ENCODE measurements around the gene PKMYT1.

Gene PKMYT1

DNA sequence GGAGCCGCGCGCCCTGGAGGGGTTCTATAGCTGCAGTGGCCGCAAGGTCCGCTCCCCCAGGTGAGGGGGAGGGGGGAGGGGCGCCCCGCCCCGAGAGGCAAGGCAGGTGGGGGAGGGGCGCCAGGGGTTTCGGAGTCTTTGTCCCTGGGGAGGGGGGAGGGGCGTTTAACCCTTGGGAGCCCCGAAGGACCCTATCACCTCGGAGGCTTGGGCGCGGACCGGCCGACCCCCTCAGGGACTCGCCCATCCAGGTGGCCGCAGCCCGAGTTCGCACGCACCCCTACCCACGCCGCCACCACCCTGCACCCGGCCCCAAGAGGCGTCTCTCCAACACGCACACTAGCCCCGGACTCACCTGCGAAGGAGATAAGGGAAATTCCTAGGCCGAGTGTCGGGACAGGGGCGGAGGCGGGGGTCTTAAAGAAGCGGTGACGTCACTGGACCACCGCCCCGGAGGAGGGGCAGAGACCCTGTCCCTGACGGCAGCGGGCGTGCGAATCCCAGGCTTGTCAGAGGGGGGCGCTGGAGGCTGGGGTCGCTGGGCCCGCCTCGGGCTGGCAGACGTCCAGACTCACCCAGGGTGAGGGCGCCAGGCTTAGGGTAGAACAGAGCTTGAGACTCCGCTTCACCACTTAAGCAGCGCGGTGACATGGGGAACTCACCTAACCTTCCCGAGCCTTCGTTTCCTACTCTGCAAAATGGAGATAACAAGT, 37.7 kb upstream of the PKMYT1 start, which contains the start of gene CLDN6:
TSS of gene CLDN6 (minus strand) at position 390 of the 713 bp plus-strand sequence. CDS start 2,162 bp downstream, outside the sequence.
- Histone ChIP-seq H3K36me3 (ENCODE audit: control insufficient read depth, insufficient read depth, low read length) (no peaks in the 10 kb centered on the region), H3K4me1 (ENCODE audit: control insufficient read depth, insufficient read depth, low read length, poor library complexity, severe bottlenecking) (peaks cover 45% of the 10 kb centered on the region), H3K27ac (ENCODE audit: insufficient read depth, low read length, poor library complexity, severe bottlenecking) (no peak within 1 kb of the TSS), H3K27me3 (replicated peaks; ENCODE audit: control insufficient read depth, insufficient read depth, low read length, poor library complexity, severe bottlenecking) (peaks cover 4% of the 10 kb centered on the region), H3K9me3 (ENCODE audit: control insufficient read depth, low read length) (no peaks in the 10 kb centered on the region), H3K4me3 (ENCODE audit: insufficient read depth, low read depth, low read length, poor library complexity, severe bottlenecking) (no peak within 1 kb of the TSS)
- DNase-seq = no peak

DNA sequence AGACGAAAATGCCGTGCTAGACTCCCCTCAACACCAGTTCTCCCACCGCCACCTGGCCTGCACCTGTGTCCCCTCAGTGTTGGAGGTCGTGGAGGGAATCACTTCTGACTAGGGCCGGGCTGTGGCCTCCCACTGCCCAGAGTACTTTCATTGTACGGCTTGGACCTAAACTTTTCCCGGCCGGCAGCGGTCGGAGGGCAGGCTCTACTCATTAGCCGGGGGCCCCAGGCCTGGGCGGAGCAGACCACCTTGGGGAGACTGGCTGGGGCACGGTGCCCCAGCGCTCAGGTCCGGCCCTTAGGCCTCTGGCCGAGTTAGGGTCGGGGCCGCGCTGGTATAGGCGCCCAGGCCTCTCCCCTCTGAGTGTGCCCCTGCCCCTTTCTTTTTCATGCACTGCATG, 37.1 kb upstream of the PKMYT1 start:
- Histone ChIP-seq H3K9me3 (ENCODE audit: control insufficient read depth, low read length) (no peaks in the 10 kb centered on the region), H3K27me3 (replicated peaks; ENCODE audit: control insufficient read depth, insufficient read depth, low read length, poor library complexity, severe bottlenecking) (peaks cover 4% of the 10 kb centered on the region), H3K36me3 (ENCODE audit: control insufficient read depth, insufficient read depth, low read length) (no peaks in the 10 kb centered on the region), H3K4me1 (ENCODE audit: control insufficient read depth, insufficient read depth, low read length, poor library complexity, severe bottlenecking) (peaks cover 43% of the 10 kb centered on the region), H3K27ac (ENCODE audit: insufficient read depth, low read length, poor library complexity, severe bottlenecking) (no peak overlapping the region), H3K4me3 (ENCODE audit: insufficient read depth, low read depth, low read length, poor library complexity, severe bottlenecking) (no peak overlapping the region)
- DNase-seq = no peak

DNA sequence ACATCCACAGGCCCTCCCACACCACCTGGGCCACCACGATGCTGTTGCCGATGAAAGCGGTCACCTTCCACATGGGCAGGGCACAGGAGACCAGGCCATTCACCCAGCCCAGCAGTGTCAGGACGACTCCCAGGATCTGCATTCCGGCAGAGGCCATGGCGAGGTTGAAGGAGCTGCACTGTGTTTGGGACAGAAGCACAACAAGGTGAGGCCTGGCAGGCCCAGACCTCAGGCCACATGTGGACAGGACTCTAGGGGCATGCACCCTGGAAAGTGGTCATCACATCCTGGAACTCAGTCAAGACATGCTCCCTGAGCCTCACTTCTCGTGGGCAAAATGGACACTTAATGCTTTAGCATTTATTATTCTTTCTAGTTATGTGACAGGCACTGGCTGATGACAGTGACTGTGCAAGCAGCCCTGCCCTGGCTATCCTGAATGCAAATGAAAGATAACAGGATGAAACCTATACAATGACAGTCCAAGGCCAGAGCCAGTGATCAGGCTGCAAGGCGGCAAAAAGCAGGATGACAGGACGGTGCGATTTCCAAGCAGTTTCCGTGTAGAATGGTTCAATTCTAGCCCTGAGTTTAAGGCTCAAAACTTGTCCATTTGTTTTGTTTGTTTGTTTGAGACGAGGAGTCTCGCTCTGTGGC, 35.7 kb upstream of the PKMYT1 start:
- Histone ChIP-seq H3K4me1 (ENCODE audit: control insufficient read depth, insufficient read depth, low read length, poor library complexity, severe bottlenecking) (peaks cover 29% of the 10 kb centered on the region), H3K27ac (ENCODE audit: insufficient read depth, low read length, poor library complexity, severe bottlenecking) (no peak overlapping the region), H3K9me3 (ENCODE audit: control insufficient read depth, low read length) (no peaks in the 10 kb centered on the region), H3K4me3 (ENCODE audit: insufficient read depth, low read depth, low read length, poor library complexity, severe bottlenecking) (no peak overlapping the region), H3K36me3 (ENCODE audit: control insufficient read depth, insufficient read depth, low read length) (no peaks in the 10 kb centered on the region), H3K27me3 (replicated peaks; ENCODE audit: control insufficient read depth, insufficient read depth, low read length, poor library complexity, severe bottlenecking) (peaks cover 8% of the 10 kb centered on the region)
- DNase-seq = no peak

DNA sequence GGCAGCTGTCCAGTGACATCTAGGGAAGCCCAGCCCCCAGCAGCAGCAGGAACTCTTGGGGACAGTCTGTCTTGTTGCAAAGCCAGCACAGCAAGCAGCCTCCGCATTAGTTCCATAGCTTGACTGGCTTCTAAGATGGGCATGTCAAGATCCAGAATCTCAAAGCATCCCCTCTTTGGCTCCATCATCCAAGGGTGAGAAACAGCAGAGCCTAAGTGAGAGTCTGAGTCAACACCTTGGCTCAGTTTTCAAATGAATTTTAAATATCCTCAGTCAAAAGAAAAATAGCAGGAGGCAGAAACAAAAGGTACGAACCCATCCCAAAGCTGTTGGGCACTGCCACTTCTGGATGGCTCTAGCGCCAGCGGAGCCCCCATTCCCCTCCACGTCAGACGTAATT, 34.7 kb upstream of the PKMYT1 start:
- Histone ChIP-seq H3K36me3 (ENCODE audit: control insufficient read depth, insufficient read depth, low read length) (no peaks in the 10 kb centered on the region), H3K27me3 (replicated peaks; ENCODE audit: control insufficient read depth, insufficient read depth, low read length, poor library complexity, severe bottlenecking) (peaks cover 8% of the 10 kb centered on the region), H3K4me3 (ENCODE audit: insufficient read depth, low read depth, low read length, poor library complexity, severe bottlenecking) (no peak overlapping the region), H3K9me3 (ENCODE audit: control insufficient read depth, low read length) (no peaks in the 10 kb centered on the region), H3K27ac (ENCODE audit: insufficient read depth, low read length, poor library complexity, severe bottlenecking) (no peak overlapping the region), H3K4me1 (ENCODE audit: control insufficient read depth, insufficient read depth, low read length, poor library complexity, severe bottlenecking) (peaks cover 21% of the 10 kb centered on the region)
- DNase-seq = no peak

DNA sequence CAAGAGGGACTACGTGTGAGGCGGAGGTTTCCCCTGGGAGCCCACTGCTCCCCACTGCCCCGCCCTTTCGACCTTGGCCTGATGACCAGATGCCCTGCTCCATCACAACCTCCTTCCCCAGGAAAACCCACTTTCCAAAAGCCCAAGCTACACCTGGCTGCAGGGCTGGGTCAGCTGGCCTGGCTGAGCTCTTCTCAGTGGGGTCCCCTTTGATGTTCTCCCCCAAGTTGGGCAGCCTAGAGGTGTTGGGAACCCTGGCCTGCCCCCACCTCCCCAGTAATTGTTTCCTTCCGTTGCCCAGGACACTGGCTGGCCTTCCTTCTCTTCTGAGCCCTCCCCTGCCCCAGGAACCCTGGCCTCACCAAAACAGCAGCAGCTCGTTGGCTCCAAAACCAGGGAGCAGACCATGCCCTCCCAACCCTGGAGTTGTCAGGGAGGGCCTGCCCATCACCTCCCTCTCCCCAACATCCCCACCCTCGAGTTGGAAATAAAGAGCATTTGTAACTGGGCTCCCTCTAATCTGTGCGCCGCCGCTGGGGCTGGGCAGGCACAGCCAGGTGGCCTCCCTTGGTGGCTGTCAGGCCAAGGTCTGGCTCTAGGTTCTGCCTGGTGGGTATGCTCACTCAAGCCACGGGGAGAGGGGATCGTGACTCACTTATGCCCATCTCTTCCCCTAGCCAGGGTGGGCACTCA, 33.9 kb upstream of the PKMYT1 start:
- no peak overlapping the region for H3K4me3 ChIP-seq (ENCODE audit: insufficient read depth, low read depth, low read length, poor library complexity, severe bottlenecking)
- H3K27ac ChIP-seq (ENCODE audit: insufficient read depth, low read length, poor library complexity, severe bottlenecking) = no peak overlapping the region
- peaks cover 14% of the 10 kb centered on the region for H3K4me1 ChIP-seq (ENCODE audit: control insufficient read depth, insufficient read depth, low read length, poor library complexity, severe bottlenecking)
- H3K36me3 ChIP-seq (ENCODE audit: control insufficient read depth, insufficient read depth, low read length) = no peaks in the 10 kb centered on the region
- H3K9me3 ChIP-seq (ENCODE audit: control insufficient read depth, low read length) = no peaks in the 10 kb centered on the region
- DNase-seq = no peak
- H3K27me3 ChIP-seq (replicated peaks; ENCODE audit: control insufficient read depth, insufficient read depth, low read length, poor library complexity, severe bottlenecking) = peaks cover 8% of the 10 kb centered on the region

DNA sequence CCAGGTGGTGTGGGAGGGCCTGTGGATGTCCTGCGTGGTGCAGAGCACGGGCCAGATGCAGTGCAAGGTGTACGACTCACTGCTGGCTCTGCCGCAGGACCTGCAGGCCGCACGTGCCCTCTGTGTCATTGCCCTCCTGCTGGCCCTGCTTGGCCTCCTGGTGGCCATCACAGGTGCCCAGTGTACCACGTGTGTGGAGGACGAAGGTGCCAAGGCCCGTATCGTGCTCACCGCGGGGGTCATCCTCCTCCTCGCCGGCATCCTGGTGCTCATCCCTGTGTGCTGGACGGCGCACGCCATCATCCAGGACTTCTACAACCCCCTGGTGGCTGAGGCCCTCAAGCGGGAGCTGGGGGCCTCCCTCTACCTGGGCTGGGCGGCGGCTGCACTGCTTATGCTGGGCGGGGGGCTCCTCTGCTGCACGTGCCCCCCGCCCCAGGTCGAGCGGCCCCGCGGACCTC, 33.3 kb upstream of the PKMYT1 start:
- peaks cover 16% of the 10 kb centered on the region for H3K4me1 ChIP-seq (ENCODE audit: control insufficient read depth, insufficient read depth, low read length, poor library complexity, severe bottlenecking)
- no peaks in the 10 kb centered on the region for H3K36me3 ChIP-seq (ENCODE audit: control insufficient read depth, insufficient read depth, low read length)
- peaks cover 8% of the 10 kb centered on the region for H3K27me3 ChIP-seq (replicated peaks; ENCODE audit: control insufficient read depth, insufficient read depth, low read length, poor library complexity, severe bottlenecking)
- DNase-seq = no peak
- no peak overlapping the region for H3K27ac ChIP-seq (ENCODE audit: insufficient read depth, low read length, poor library complexity, severe bottlenecking)
- H3K9me3 ChIP-seq (ENCODE audit: control insufficient read depth, low read length) = no peaks in the 10 kb centered on the region
- no peak overlapping the region for H3K4me3 ChIP-seq (ENCODE audit: insufficient read depth, low read depth, low read length, poor library complexity, severe bottlenecking)

DNA sequence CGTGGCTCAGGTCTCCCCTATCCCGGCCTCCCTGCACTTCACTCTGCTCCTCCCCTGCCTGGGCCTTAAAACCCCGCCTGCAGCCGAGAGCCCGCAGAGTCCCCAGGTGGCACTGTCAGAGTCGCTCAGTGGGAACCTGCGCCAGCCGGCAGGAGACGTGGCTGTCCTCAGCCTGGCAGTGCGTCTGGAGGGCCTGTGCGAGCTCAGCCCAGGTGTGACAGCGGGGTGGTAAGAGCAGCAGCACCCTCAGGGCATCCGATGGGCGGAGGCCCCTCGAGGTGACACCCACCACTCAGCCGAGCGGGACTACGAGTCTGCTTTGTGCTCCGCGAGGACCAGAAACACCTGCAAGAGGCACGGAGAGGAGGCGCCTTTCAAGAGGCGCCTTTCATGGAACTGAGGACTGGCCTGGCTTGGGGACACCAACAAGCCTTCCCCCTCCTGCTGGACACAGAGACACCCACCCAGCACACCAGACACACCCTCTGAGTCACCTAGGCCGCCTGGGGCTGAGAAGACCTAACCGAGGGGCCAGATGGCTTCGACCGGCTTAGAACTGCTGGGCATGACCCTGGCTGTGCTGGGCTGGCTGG, 32.7 kb upstream of the PKMYT1 start, which contains the start of gene CLDN9:
TSS of gene CLDN9 (plus strand) at position 96 of the 593 bp plus-strand sequence. CDS start at position 536, 440 bp downstream.
- peaks cover 7% of the 10 kb centered on the region for H3K27me3 ChIP-seq (replicated peaks; ENCODE audit: control insufficient read depth, insufficient read depth, low read length, poor library complexity, severe bottlenecking)
- no peak within 1 kb of the TSS for H3K4me3 ChIP-seq (ENCODE audit: insufficient read depth, low read depth, low read length, poor library complexity, severe bottlenecking)
- H3K9me3 ChIP-seq (ENCODE audit: control insufficient read depth, low read length) = no peaks in the 10 kb centered on the region
- H3K36me3 ChIP-seq (ENCODE audit: control insufficient read depth, insufficient read depth, low read length) = no peaks in the 10 kb centered on the region
- no peak for DNase-seq
- no peak within 1 kb of the TSS for H3K27ac ChIP-seq (ENCODE audit: insufficient read depth, low read length, poor library complexity, severe bottlenecking)
- H3K4me1 ChIP-seq (ENCODE audit: control insufficient read depth, insufficient read depth, low read length, poor library complexity, severe bottlenecking) = peaks cover 16% of the 10 kb centered on the region

DNA sequence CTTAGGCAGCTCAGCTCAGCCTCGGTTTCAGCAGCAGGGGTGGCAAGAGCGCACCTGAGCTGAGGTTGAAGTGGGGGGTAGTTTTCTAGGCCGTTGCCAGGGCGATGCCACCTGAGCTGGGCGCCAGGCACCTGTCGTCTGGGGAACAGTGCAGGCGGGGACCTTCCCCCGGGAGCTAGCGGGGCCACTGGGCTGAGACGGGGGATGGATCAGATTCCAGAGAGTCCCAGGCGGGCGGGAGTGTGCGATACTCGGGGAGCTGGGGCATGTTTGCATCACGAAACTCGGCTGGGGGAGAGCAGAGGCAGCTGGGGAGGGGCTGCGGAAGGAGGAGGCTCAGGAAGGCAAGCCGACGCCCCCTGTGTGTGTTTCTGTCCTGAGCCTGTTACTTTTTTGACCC, 32.0 kb upstream of the PKMYT1 start:
- Histone ChIP-seq H3K27me3 (replicated peaks; ENCODE audit: control insufficient read depth, insufficient read depth, low read length, poor library complexity, severe bottlenecking) (peaks cover 3% of the 10 kb centered on the region), H3K4me1 (ENCODE audit: control insufficient read depth, insufficient read depth, low read length, poor library complexity, severe bottlenecking) (peaks cover 21% of the 10 kb centered on the region), H3K36me3 (ENCODE audit: control insufficient read depth, insufficient read depth, low read length) (no peaks in the 10 kb centered on the region), H3K9me3 (ENCODE audit: control insufficient read depth, low read length) (no peaks in the 10 kb centered on the region), H3K27ac (ENCODE audit: insufficient read depth, low read length, poor library complexity, severe bottlenecking) (no peak overlapping the region), H3K4me3 (ENCODE audit: insufficient read depth, low read depth, low read length, poor library complexity, severe bottlenecking) (no peak overlapping the region)
- no peak for DNase-seq

DNA sequence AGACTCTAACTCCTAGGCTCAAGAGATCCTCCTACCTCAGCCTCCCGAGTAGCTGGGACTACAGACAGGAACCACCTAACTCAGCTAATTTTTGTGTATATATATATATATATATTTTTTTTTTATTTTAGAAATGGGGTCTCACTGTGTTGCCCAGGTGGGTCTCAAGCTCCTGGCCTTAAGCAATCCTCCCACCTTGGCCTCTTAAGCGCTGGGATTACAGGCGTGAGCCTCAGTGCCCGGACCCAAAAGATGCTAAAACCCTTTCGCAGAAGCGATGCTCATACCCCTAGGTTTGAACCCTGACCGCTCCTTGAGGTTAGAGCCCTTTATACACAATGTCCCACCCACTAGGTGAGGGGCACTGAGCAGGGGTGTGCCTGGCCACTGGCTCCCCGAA, 30.3 kb upstream of the PKMYT1 start:
- no peak overlapping the region for H3K27ac ChIP-seq (ENCODE audit: insufficient read depth, low read length, poor library complexity, severe bottlenecking)
- peaks cover 3% of the 10 kb centered on the region for H3K27me3 ChIP-seq (replicated peaks; ENCODE audit: control insufficient read depth, insufficient read depth, low read length, poor library complexity, severe bottlenecking)
- no peaks in the 10 kb centered on the region for H3K9me3 ChIP-seq (ENCODE audit: control insufficient read depth, low read length)
- H3K4me3 ChIP-seq (ENCODE audit: insufficient read depth, low read depth, low read length, poor library complexity, severe bottlenecking) = no peak overlapping the region
- no peaks in the 10 kb centered on the region for H3K36me3 ChIP-seq (ENCODE audit: control insufficient read depth, insufficient read depth, low read length)
- peaks cover 26% of the 10 kb centered on the region for H3K4me1 ChIP-seq (ENCODE audit: control insufficient read depth, insufficient read depth, low read length, poor library complexity, severe bottlenecking)
- DNase-seq = no peak

Data from effector memory CD4-positive, alpha-beta T cell (primary cell).